ENCODE data around the gene MINDY3. TPM values are rescaled to one million over a fixed set of nuclear protein-coding genes. Genes with fewer than 3 reads are reported as not detected.
A peak's percentile ranks its signal among the peaks of the same experiment; 100 is the strongest.
"Not testable (repeated sequence)": the region's sequence is repeated elsewhere in the genome, so short reads cannot be mapped to it uniquely, and the experiment has no call there.

The MINDY3 gene
- total RNA-seq: 34.6 and 37.2 TPM in 2 replicates

- DNase-seq (ENCODE audit: low read depth): peak; percentile 82
Observed at GRCh38 chr10:15859906-15860691, at the start of gene MINDY3. Gene MINDY3 (minus strand): TSS chr10:15860507. CDS start chr10:15860299, 208 bp downstream.

- DNase-seq (ENCODE audit: low read depth): no peak
Observed at GRCh38 chr10:15901889-15902288, 41.6 kb upstream of the MINDY3 start.

GRCh38 chr10:15898046-15898445, 37.7 kb upstream of the MINDY3 start:
- no peak for DNase-seq (ENCODE audit: low read depth)

- DNase-seq (ENCODE audit: low read depth): peak; percentile 32
Observed at GRCh38 chr10:15897287-15897686, 37.0 kb upstream of the MINDY3 start.

GRCh38 chr10:15896654-15897053, 36.3 kb upstream of the MINDY3 start:
- no peak for DNase-seq (ENCODE audit: low read depth)

- DNase-seq (ENCODE audit: low read depth): no peak
Observed at GRCh38 chr10:15884447-15884846, 24.1 kb upstream of the MINDY3 start.

GRCh38 chr10:15881542-15881941, 21.2 kb upstream of the MINDY3 start:
- no peak for DNase-seq (ENCODE audit: low read depth)

- peak; percentile 8 for DNase-seq (ENCODE audit: low read depth)
Observed at GRCh38 chr10:15879663-15880062, 19.4 kb upstream of the MINDY3 start.

GRCh38 chr10:15879058-15879457, 18.8 kb upstream of the MINDY3 start:
- DNase-seq (ENCODE audit: low read depth): peak; percentile 49

- DNase-seq (ENCODE audit: low read depth): no peak
Observed at GRCh38 chr10:15877836-15878576, 17.7 kb upstream of the MINDY3 start.

- not testable (repeated sequence) for DNase-seq (ENCODE audit: low read depth)
Observed at GRCh38 chr10:15876274-15876673, 16.0 kb upstream of the MINDY3 start.

GRCh38 chr10:15872645-15873044, 12.3 kb upstream of the MINDY3 start:
- DNase-seq (ENCODE audit: low read depth): not testable (repeated sequence)

GRCh38 chr10:15871823-15872222, 11.5 kb upstream of the MINDY3 start:
- no peak for DNase-seq (ENCODE audit: low read depth)

GRCh38 chr10:15869935-15870334, 9.6 kb upstream of the MINDY3 start:
- DNase-seq (ENCODE audit: low read depth): no peak

- peak; percentile 8 for DNase-seq (ENCODE audit: low read depth)
Observed at GRCh38 chr10:15868006-15868405, 7.7 kb upstream of the MINDY3 start.

- DNase-seq (ENCODE audit: low read depth): no peak
Observed at GRCh38 chr10:15865304-15865703, 5.0 kb upstream of the MINDY3 start.

GRCh38 chr10:15864419-15864818, 4.1 kb upstream of the MINDY3 start:
- DNase-seq (ENCODE audit: low read depth): no peak

GRCh38 chr10:15863733-15864132, 3.4 kb upstream of the MINDY3 start:
- DNase-seq (ENCODE audit: low read depth): no peak

GRCh38 chr10:15863323-15863722, 3.0 kb upstream of the MINDY3 start:
- no peak for DNase-seq (ENCODE audit: low read depth)

GRCh38 chr10:15860692-15861201, 440 bp upstream of the MINDY3 start:
- DNase-seq (ENCODE audit: low read depth): no peak

- DNase-seq (ENCODE audit: low read depth): no peak
Observed at GRCh38 chr10:15859509-15859905, 800 bp downstream of the MINDY3 start.

- no peak for DNase-seq (ENCODE audit: low read depth)
Observed at GRCh38 chr10:15858861-15859281, 1.4 kb downstream of the MINDY3 start.

- no peak for DNase-seq (ENCODE audit: low read depth)
Observed at GRCh38 chr10:15857107-15857575, 3.2 kb downstream of the MINDY3 start.
